SK-N-SH (cell line): Measurements from ENCODE around the gene MREG.

Source experiments
- EP300 ChIP-seq, 2 experiments: IDR thresholded peaks; 2 replicates each; pipeline versions ENCODE4 v1.4.0 to v1.6.1; 2012; ENCODE audit warnings: borderline replicate concordance in 1 of 2, low read depth in 1 of 2, low read length in 1 of 2
- EZH2phosphoT487 ChIP-seq: fragments of 200-600 bp; sonication (generic); IDR thresholded peaks from 2 replicates; pipeline ENCODE4 v1.6.1; 2017; ENCODE audit warnings: low read depth, mixed run types, mild to moderate bottlenecking, antibody characterized with exemption, moderate library complexity, borderline replicate concordance
- GATA2 ChIP-seq: sonication (generic); formaldehyde crosslinking; IDR thresholded peaks from 2 replicates; pipeline ENCODE4 v1.5.0; 2020; ENCODE audit warnings: mild to moderate bottlenecking, missing genetic modification reagents
- MAX ChIP-seq: IDR thresholded peaks from 2 replicates; pipeline ENCODE4 v1.4.0; 2012; ENCODE audit warnings: low read depth
- RCOR1 ChIP-seq: fragments of 150-350 bp; IDR thresholded peaks from 2 replicates; pipeline ENCODE4 v1.6.1; 2017; ENCODE audit warnings: antibody characterized with exemption, low read length
- TF ChIP-seq, protein P1 (sequence below): fragments of 200-600 bp; sonication (generic); IDR thresholded peaks from 2 replicates; pipeline ENCODE4 v1.6.1; 2017; ENCODE audit warnings: antibody characterized with exemption, mild to moderate bottlenecking, moderate library complexity

GRCh38 chr2:215929602-215930335 is 83.6 kb downstream of the MREG start:
- TF ChIP-seq EZH2phosphoT487 (no peak), RCOR1 (no peak), MAX (no peak), EP300 (IDR thresholded peaks at IDR 0.05; ENCODE audit: borderline replicate concordance in 1 of 2, low read depth in 1 of 2, low read length in 1 of 2) (no peak), GATA2 (CRISPR knock-in tag) (no peak)
- TF ChIP-seq, protein P1, sequence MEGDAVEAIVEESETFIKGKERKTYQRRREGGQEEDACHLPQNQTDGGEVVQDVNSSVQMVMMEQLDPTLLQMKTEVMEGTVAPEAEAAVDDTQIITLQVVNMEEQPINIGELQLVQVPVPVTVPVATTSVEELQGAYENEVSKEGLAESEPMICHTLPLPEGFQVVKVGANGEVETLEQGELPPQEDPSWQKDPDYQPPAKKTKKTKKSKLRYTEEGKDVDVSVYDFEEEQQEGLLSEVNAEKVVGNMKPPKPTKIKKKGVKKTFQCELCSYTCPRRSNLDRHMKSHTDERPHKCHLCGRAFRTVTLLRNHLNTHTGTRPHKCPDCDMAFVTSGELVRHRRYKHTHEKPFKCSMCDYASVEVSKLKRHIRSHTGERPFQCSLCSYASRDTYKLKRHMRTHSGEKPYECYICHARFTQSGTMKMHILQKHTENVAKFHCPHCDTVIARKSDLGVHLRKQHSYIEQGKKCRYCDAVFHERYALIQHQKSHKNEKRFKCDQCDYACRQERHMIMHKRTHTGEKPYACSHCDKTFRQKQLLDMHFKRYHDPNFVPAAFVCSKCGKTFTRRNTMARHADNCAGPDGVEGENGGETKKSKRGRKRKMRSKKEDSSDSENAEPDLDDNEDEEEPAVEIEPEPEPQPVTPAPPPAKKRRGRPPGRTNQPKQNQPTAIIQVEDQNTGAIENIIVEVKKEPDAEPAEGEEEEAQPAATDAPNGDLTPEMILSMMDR: no peak
